OCI-LY7 (cell line): ENCODE data around the gene NINJ2. TPM values are rescaled to one million over a fixed set of nuclear protein-coding genes. Genes with fewer than 3 reads are reported as not detected.

ENCODE experiments used
- BruUV-seq: library from RNA; stranded (reverse); fragments of 400-500 nt; replicated peaks from 2 replicates; lab custom pipeline; 2021; lab: Mats Ljungman, UMichigan
- CTCF ChIA-PET: fragments of 300-600 bp; sonication (Branson Sonifier 250); formaldehyde crosslinking; loops from one replicate; lab custom pipeline; 2022; ENCODE audit warnings: antibody characterized with exemption; ENCODE audit not compliant: unreplicated experiment; lab: Charles Lee
- POLR2A ChIA-PET: fragments of 300-600 bp; sonication (Branson Sonifier 250); formaldehyde crosslinking; loops from one replicate; lab custom pipeline; 2022; ENCODE audit warnings: antibody characterized with exemption; lab: Charles Lee
- DNase-seq: peaks from one replicate; pipeline ENCODE4 v3.0.0-alpha.2; 2015; ENCODE audit warnings: low spot score
- H2AFZ ChIP-seq: fragments of 200-600 bp; sonication (generic), shearing (Covaris generic); 2 replicates; pipeline ENCODE4 v1.6.1; 2014; ENCODE audit warnings: mild to moderate bottlenecking, antibody characterized with exemption, low read length, moderate library complexity
- H3K27ac ChIP-seq: fragments of 200-600 bp; sonication (generic); 2 replicates; pipeline ENCODE4 v1.5.1; 2014; ENCODE audit warnings: mixed run types, low read depth, mild to moderate bottlenecking, moderate library complexity, low read length, inconsistent platforms; ENCODE audit not compliant: poor library complexity, severe bottlenecking
- H3K36me3 ChIP-seq: fragments of 200-600 bp; sonication (generic); 2 replicates; pipeline ENCODE4 v1.6.1; 2014; ENCODE audit warnings: mild to moderate bottlenecking, antibody characterized with exemption, low read length, moderate library complexity, mixed read lengths; ENCODE audit not compliant: insufficient read depth
- H3K4me1 ChIP-seq: fragments of 200-600 bp; sonication (generic); 2 replicates; pipeline ENCODE4 v1.5.1; 2014; ENCODE audit warnings: mild to moderate bottlenecking, low read length; ENCODE audit not compliant: insufficient read depth, poor library complexity, severe bottlenecking
- H3K4me2 ChIP-seq: fragments of 200-600 bp; sonication (generic); 2 replicates; pipeline ENCODE4 v1.6.1; 2014; ENCODE audit warnings: mild to moderate bottlenecking, low read length
- H3K4me3 ChIP-seq: fragments of 200-600 bp; sonication (generic); 2 replicates; pipeline ENCODE4 v1.5.1; 2014; ENCODE audit warnings: mild to moderate bottlenecking, low read depth, low read length; ENCODE audit not compliant: poor library complexity, severe bottlenecking
- H3K79me2 ChIP-seq: fragments of 200-600 bp; sonication (generic); 2 replicates; pipeline ENCODE4 v1.6.1; 2016; ENCODE audit warnings: low read depth, mild to moderate bottlenecking, low read length, moderate library complexity, mixed read lengths; ENCODE audit not compliant: insufficient read depth
- H3K9me2 ChIP-seq: fragments of 200-600 bp; sonication (generic); 2 replicates; pipeline ENCODE4 v1.6.1; 2016; ENCODE audit warnings: mild to moderate bottlenecking, low read length, mixed read lengths; ENCODE audit not compliant: insufficient read depth
- H3K9me3 ChIP-seq: fragments of 200-600 bp; sonication (generic); 2 replicates; pipeline ENCODE4 v1.6.1; 2014; ENCODE audit warnings: mild to moderate bottlenecking, mixed run types, low read length, mixed read lengths
- H4K20me1 ChIP-seq: fragments of 200-600 bp; sonication (generic); 2 replicates; pipeline ENCODE4 v1.6.1; 2014; ENCODE audit warnings: mild to moderate bottlenecking, antibody characterized with exemption, low read length, moderate library complexity, mixed read lengths; ENCODE audit not compliant: insufficient read depth
- EZH2phosphoT487 ChIP-seq: fragments of 200-600 bp; sonication (generic); IDR thresholded peaks from 2 replicates; pipeline ENCODE4 v1.6.1; 2018; ENCODE audit warnings: low read depth, borderline replicate concordance, mild to moderate bottlenecking, mixed run types, antibody characterized with exemption, low read length, moderate library complexity, mixed read lengths
- intact Hi-C: fragments of 100-400 bp; cut with micrococcal nuclease; formaldehyde crosslinking; loops from one replicate; pipeline ENCODE4 v1.10.0; 2022; ENCODE audit not compliant: unreplicated experiment
- total RNA-seq, 2 experiments: library from RNA; depleted of rRNA in 1 of 2; stranded (reverse); fragments of >200 nt in 1 of 2; shearing (Covaris generic) in 1 of 2; gene quantifications; 2 replicates each; pipeline ENCODE4 v1.2.3, GENCODE V29; 2014 to 2022
- TF ChIP-seq, protein P1 (sequence below): fragments of 200-600 bp; sonication (generic); conservative IDR thresholded peaks from 2 replicates; pipeline ENCODE4 v1.5.1; 2014; ENCODE audit warnings: mild to moderate bottlenecking, antibody characterized with exemption, low read length, moderate library complexity, mixed read lengths

Gene NINJ2
- total RNA-seq, 2 experiments from 2014 or later: 0.79 to 4.4 TPM

DNA sequence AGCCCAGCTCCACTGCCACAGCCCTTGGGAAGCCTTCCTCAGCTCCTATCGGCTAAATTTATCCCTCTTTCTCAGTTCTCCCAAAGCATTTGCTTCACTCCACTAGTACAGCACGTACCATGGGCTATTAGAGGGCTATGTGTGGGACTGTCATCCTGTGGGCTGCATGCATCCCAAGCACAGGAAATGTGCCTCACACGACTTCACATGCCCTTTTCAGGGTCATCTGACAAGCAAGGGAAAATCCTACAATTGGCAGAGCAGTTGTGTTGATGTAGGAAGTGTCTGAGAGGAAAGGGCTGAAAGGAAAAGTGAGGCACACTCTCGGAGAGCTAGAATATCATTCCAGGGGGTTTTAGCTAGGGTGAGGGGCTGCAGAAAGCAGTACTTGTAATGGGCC is 47.6 kb downstream of the NINJ2 start:
- H3K4me1 ChIP-seq: peaks cover 5% of the 10 kb centered on the region
- H2AFZ ChIP-seq: no peak overlapping the region
- H3K79me2 ChIP-seq: no peaks in the 10 kb centered on the region
- ChIA-PET POLR2A (interaction anchor here (1.1 to 2.1 kb wide), 4 partner anchors 9 to 195 kb away, joined by 3 to 18 read pairs (median 7); partner anchors contain the start of gene WNK1), CTCF (interaction anchor here (1.1 to 3.2 kb wide), 4 partner anchors 7 to 203 kb away, joined by 3 to 25 read pairs (median 6); partner anchors contain the start of gene WNK1)
- no peak overlapping the region for H3K27ac ChIP-seq
- DNase-seq: no peak
- H3K36me3 ChIP-seq: no peaks in the 10 kb centered on the region
- intact Hi-C loops: no loop called here
- no peaks in the 10 kb centered on the region for H3K9me3 ChIP-seq
- no TSS peak for BruUV-seq
- no peaks in the 10 kb centered on the region for H3K9me2 ChIP-seq
- no peak overlapping the region for H3K4me3 ChIP-seq
- H3K4me2 ChIP-seq: no peak overlapping the region
- H4K20me1 ChIP-seq: no peaks in the 10 kb centered on the region
- TF ChIP-seq, protein P1, sequence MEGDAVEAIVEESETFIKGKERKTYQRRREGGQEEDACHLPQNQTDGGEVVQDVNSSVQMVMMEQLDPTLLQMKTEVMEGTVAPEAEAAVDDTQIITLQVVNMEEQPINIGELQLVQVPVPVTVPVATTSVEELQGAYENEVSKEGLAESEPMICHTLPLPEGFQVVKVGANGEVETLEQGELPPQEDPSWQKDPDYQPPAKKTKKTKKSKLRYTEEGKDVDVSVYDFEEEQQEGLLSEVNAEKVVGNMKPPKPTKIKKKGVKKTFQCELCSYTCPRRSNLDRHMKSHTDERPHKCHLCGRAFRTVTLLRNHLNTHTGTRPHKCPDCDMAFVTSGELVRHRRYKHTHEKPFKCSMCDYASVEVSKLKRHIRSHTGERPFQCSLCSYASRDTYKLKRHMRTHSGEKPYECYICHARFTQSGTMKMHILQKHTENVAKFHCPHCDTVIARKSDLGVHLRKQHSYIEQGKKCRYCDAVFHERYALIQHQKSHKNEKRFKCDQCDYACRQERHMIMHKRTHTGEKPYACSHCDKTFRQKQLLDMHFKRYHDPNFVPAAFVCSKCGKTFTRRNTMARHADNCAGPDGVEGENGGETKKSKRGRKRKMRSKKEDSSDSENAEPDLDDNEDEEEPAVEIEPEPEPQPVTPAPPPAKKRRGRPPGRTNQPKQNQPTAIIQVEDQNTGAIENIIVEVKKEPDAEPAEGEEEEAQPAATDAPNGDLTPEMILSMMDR: no peak
- TF ChIP-seq EZH2phosphoT487: no peak

DNA sequence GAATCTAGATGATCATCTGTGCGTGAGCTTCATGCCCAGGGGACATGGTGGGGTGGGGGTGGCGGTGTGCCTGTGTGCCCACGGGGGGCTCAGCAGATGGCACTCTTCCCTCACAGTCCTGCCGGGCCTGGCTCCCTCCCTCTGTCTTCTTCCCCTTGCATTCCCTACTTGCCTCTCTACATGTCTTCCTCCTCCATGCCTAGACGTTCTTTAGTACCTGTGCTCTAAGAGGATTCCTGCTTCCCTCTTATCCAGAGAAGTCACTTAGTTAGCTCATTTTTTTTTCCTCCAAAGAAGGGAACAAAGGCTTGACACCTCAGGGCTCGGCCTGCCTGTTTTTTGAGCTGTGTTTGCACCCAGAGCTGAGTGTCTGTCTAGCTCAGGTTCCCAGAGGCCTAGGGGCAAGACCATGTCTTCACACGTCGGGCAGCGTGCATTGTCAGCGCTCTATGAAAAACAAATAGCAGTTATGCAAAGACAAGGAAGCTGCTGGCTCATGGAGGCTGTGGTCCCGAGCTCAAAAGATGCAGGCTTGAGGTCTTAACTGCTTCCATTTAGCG is 48.8 kb downstream of the NINJ2 start:
- peaks cover 15% of the 10 kb centered on the region for H3K4me1 ChIP-seq
- ChIA-PET CTCF (interaction anchor here (0.5 to 3.2 kb wide), 16 partner anchors 9 to 481 kb away, joined by 3 to 25 read pairs (median 4); partner anchors contain the start of genes RAD52 and WNK1), POLR2A (interaction anchor here (0.5 to 2.1 kb wide), 11 partner anchors 10 to 344 kb away, joined by 3 to 18 read pairs (median 3); partner anchors contain the start of genes RAD52 and WNK1)
- H3K27ac ChIP-seq: no peak overlapping the region
- no peaks in the 10 kb centered on the region for H3K9me2 ChIP-seq
- peak overlapping the region; percentile 64; the same call in 1 of the 2 replicates for H2AFZ ChIP-seq
- no peak overlapping the region for H3K4me3 ChIP-seq
- no peaks in the 10 kb centered on the region for H4K20me1 ChIP-seq
- no peak for TF ChIP-seq EZH2phosphoT487
- TF ChIP-seq, protein P1: peak; percentile 82
- DNase-seq: peak; percentile 70
- H3K4me2 ChIP-seq: 0 out of 2 replicates have a peak overlapping the region, but pooled peaks have one; percentile 6
- H3K36me3 ChIP-seq: no peaks in the 10 kb centered on the region
- intact Hi-C loops: loop anchor here (1.0 kb wide), 3 partner anchors 137 to 335 kb away; partner anchors contain the start of gene RAD52
- no peaks in the 10 kb centered on the region for H3K9me3 ChIP-seq
- BruUV-seq: no TSS peak
- H3K79me2 ChIP-seq: no peaks in the 10 kb centered on the region

DNA sequence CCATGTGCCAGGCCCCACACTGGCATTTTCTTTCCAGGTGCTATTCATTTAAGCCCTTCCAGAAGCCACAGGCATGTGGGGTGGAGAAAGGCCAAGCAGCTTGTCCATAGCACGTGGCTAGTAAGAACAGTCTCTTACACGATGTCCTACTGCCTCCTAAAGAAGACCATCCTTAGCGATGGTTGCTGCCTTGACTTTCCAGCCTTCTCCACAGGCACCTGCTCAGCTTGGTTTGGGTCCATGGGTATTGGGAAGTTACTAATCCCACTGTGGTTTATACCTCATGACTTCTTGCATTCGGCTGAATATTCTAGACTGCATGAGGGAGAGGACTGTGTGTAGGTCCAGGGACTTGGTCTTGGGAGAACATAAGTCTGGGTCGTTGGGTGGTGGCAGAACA is 49.2 kb downstream of the NINJ2 start:
- Histone ChIP-seq H3K4me1 (peaks cover 15% of the 10 kb centered on the region), H3K9me3 (no peaks in the 10 kb centered on the region), H3K9me2 (no peaks in the 10 kb centered on the region), H3K27ac (no peak overlapping the region), H2AFZ (peak overlapping the region; percentile 64; the same call in 1 of the 2 replicates), H3K79me2 (no peaks in the 10 kb centered on the region), H3K4me3 (no peak overlapping the region), H4K20me1 (no peaks in the 10 kb centered on the region), H3K36me3 (no peaks in the 10 kb centered on the region), H3K4me2 (no peak overlapping the region)
- intact Hi-C loops: loop anchor here (1.0 kb wide), 3 partner anchors 137 to 335 kb away; partner anchors contain the start of gene RAD52
- no TSS peak for BruUV-seq
- DNase-seq: no peak
- no peak for TF ChIP-seq EZH2phosphoT487
- TF ChIP-seq, protein P1: no peak
- CTCF ChIA-PET: interaction anchor here (0.5 to 3.2 kb wide), 15 partner anchors 9 to 482 kb away, joined by 3 to 25 read pairs (median 4); partner anchors contain the start of genes RAD52 and WNK1
- POLR2A ChIA-PET: interaction anchor here (0.5 to 2.1 kb wide), 7 partner anchors 10 to 345 kb away, joined by 3 to 18 read pairs (median 3); partner anchors contain the start of genes RAD52 and WNK1
